GM10248 (cell line): ENCODE results near the gene ANKH.
"Not testable (repeated sequence)": the region's sequence is repeated elsewhere in the genome, so short reads cannot be mapped to it uniquely, and the experiment has no call there.

Experiments
- CTCF ChIA-PET: fragments of 300-600 bp; sonication (Branson Sonifier 250); formaldehyde crosslinking; extraction: SDS; loops from one replicate; lab custom pipeline; 2021; ENCODE audit warnings: antibody characterized with exemption; lab: Yijun Ruan, JAX
- POLR2A ChIA-PET: fragments of 350-650 bp; sonication (Branson Sonifier 250); formaldehyde crosslinking; extraction: SDS; loops from one replicate; lab custom pipeline; 2020; ENCODE audit warnings: antibody characterized with exemption; lab: Yijun Ruan, JAX
- DNase-seq: peaks from one replicate; pipeline ENCODE4 v3.0.0; 2012; ENCODE audit errors: extremely low spot score
- TF ChIP-seq, protein P1 (sequence below): IDR thresholded peaks from 2 replicates; pipeline ENCODE4 v1.5.1; 2012; ENCODE audit warnings: mild to moderate bottlenecking, low read depth; ENCODE audit errors: extremely low read depth, missing control alignments, control extremely low read depth

The ANKH gene

DNA sequence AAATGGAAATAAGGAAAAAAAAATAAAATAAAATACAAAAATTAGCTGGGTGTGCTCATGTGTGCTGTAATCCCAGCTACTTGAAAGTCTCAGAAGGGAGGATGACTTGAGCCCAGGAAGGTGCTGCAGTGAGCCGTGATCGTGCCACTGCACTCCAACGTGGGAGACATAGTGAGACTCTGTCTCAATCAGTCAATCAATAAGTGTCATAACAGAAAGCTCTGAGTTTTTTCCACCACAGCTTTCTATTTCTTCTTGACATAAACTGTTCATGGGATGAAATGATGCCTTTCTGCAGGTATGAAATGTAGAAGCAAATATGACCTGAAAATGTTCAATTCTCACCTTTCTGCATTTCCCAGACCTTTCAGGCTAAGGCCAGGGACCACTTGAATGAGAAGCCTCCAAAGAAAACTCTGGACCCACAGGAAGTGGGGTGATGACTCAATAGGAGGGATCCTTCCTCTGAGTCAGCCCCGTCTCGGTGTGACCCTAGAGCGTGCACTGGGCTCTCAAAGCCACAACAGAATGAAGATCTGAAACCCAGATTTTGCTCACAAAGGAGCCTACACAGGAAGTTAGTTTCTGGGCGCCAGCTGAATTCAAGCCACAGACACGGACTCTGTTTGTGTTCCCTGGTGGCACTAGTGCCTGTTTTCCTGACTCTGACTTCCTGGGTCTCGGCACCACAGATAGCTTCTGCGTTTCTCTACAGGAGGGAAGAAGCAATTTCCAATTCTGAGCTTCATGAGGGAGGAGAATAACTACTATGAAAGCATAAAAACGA is 62.0 kb downstream of the ANKH start:
- CTCF ChIA-PET, result interaction anchor here (0.6 to 1.9 kb wide), 8 partner anchors 8 to 198 kb away, joined by 3 to 11 read pairs (median 3); no protein-coding TSS in a partner anchor
- peak; percentile 75 for DNase-seq
- POLR2A ChIA-PET, result no interaction called here
- TF ChIP-seq, protein P1, sequence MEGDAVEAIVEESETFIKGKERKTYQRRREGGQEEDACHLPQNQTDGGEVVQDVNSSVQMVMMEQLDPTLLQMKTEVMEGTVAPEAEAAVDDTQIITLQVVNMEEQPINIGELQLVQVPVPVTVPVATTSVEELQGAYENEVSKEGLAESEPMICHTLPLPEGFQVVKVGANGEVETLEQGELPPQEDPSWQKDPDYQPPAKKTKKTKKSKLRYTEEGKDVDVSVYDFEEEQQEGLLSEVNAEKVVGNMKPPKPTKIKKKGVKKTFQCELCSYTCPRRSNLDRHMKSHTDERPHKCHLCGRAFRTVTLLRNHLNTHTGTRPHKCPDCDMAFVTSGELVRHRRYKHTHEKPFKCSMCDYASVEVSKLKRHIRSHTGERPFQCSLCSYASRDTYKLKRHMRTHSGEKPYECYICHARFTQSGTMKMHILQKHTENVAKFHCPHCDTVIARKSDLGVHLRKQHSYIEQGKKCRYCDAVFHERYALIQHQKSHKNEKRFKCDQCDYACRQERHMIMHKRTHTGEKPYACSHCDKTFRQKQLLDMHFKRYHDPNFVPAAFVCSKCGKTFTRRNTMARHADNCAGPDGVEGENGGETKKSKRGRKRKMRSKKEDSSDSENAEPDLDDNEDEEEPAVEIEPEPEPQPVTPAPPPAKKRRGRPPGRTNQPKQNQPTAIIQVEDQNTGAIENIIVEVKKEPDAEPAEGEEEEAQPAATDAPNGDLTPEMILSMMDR, result no peak

DNA sequence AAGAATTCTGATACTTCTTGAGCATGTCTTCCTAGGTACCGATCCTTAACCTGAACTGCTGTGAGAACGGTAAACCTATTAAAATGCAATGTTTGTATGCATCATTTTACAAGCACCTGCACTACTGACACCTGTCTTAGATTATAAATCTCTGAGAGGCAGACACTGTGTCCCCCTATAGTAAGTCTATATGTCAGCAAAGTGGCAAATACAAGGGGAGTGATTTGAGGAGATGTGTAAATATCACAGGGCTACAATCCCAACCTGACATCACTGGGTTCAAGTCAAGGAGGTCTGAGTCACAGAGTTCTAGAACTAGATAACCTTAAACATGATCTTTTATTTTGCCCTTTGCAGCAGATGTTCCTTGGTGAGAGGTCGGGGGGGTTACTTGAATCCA is 64.1 kb downstream of the ANKH start:
- DNase-seq, result no peak
- TF ChIP-seq, protein P1, result no peak
- CTCF ChIA-PET, result interaction anchor here (0.9 kb wide), 1 partner anchor 37 kb away, joined by 3 read pairs; no protein-coding TSS in a partner anchor
- POLR2A ChIA-PET, result no interaction called here

DNA sequence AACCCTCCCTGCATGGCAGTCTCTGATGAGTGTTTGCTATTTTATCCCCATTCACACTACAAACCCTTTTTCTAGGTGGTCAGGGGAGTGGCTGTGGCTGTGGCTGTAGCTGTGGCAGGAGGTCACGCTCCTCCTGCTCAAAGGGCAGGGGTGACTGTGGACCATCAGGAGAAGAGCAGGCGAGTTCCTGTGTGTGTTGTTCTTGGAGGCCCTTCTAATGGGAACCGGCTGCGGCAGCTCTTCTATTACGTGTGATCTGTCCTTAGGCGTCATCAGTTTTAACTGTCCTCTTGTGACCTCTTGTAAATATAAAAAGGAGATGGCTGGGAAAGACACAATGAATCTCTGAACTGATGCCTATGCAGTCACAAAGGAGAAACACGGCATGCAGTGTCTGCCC is 65.1 kb downstream of the ANKH start:
- DNase-seq, result no peak
- POLR2A ChIA-PET, result no interaction called here
- CTCF ChIA-PET, result no interaction called here
- TF ChIP-seq, protein P1, result no peak

DNA sequence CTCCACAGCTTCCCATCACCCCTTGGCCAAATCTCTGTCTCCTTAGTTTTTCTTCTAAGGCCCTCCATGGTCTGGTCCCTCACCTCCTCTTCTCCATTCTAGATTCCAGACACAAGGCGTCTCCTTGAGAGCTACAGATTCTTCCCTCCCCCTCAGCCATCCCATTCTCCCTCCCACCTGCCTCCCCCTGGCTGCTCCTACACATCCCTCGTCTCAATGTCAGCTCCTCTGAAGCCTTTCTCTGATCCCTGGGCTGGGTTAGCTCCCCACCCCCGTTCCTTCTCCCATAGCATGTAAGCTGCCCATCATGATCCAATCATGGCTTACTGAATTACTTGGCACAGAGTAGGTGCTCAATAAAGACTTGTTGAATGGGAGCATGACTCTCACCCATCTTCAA is 69.0 kb downstream of the ANKH start:
- no peak for DNase-seq
- CTCF ChIA-PET, result interaction anchor here (0.8 to 2.2 kb wide), 4 partner anchors 15 to 76 kb away, joined by 4 to 10 read pairs (median 5); no protein-coding TSS in a partner anchor
- TF ChIP-seq, protein P1, result no peak
- POLR2A ChIA-PET, result no interaction called here

DNA sequence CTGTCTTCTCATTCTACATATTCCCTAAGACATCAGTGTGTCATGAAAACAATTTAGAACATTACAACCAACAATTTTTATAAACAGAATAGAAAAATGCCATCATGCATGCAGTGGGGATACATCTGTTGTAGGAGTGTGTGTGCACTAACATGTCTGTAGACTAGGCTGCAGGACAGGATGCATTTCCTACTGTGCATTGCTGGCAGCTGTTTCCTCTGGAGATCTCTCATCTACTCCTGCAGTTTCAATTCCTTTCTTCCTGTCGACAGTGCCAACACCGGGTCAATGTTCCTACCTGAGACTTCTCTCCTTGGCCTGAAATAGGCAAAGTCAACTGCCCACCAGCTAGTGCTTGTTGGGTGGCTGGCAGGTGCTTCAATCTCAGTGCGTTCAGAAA is 69.8 kb downstream of the ANKH start:
- CTCF ChIA-PET, result interaction anchor here (1.1 to 2.2 kb wide), 5 partner anchors 8 to 75 kb away, joined by 3 to 10 read pairs (median 5); no protein-coding TSS in a partner anchor

DNA sequence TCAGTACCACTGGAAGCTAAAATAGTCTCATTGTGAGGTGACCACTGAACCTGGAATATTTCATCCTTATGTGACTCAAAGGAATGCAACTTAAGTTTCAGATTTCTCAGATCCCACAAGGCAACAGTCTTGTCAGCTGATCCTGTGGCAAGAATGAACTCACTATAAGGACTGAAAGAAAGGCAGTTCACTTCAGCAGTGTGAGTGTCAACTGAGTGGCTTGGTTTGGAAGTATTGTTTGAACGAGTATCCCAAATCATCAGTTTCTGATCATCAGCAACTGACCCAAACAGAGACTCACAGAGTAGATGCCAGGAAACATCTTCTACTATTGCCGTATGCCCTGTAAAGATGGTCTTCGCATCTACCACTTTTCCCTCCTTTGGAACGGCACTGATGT is 74.2 kb downstream of the ANKH start:
- DNase-seq, POLR2A ChIA-PET, CTCF ChIA-PET: not testable (repeated sequence)

More for the DNA sequence above, 69.8 kb downstream of the ANKH start:
- TF ChIP-seq, protein P1, result no peak
- POLR2A ChIA-PET, result no interaction called here
- no peak for DNase-seq
